NCI-H187 treated with DMSO at 0.1 percent for 48 hours (cell line): ENCODE measurements around the gene GABRR1.

Experiments
- DNase-seq: peaks from one replicate; lab custom pipeline; 2025; lab: John Stamatoyannopoulos, UW

The GABRR1 gene

DNA sequence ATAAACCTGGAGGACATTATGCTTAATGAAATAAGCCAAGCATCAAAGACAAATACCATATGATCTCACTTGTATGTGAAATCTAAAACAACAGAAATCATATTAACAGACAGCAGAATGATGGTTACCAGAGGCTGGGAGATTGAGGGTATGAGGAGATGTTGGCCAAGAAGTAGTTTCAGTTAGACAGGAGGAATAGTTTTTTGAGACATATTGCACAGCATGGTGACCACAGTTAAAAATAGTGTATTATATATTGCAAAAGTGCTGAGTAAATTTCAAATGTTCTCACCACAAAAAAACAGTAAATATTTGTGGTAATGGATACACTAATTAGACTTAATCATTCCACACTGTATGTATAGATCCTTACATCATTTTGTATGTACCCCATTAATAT lies 1.8 kb downstream of the GABRR1 start:
- DNase-seq: no peak

- no peak for DNase-seq
Observed at GRCh38 chr6:89214197-89214596, 3.0 kb downstream of the GABRR1 start.

GRCh38 chr6:89212472-89212871 lies 4.7 kb downstream of the GABRR1 start:
- no peak for DNase-seq

DNA sequence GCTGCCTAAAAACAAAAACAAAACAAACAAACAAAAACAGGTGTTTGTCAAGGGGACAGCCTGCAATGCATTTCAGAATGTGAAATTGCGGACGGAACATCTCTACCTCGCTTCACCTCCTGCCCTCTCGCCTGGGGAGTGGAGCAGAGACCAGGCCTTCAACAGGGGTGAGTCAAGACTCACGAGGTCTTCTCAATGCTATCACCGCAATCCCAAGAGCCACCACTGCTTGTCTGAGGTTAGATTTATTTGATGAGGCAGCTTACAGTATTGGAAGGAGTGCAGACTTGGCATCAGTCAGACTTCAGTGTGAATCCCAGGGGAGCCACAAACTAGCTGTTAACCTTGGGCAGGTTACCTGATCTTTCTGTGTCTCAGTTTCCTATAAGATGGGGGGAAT lies 7.7 kb downstream of the GABRR1 start:
- no peak for DNase-seq

DNA sequence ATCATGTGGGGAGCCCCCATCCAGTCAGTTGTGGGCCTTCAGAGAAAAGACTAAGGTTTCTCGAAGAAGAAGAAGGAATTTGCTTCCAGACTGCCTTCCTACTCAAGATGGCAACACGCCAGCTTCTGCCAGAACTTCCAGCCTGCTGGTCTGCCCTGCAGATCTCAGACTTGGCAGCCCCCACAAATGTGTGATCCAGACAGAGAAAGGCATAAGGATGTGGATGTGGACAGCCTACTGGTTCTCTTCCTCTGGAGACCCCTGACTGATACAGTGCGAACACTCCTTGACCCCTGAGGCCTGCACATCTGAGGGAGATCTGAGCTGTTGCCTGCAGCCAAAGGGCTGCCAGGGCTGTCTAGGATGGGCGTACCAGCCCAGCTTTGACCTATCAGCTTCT lies 8.6 kb downstream of the GABRR1 start:
- DNase-seq: no peak

DNA sequence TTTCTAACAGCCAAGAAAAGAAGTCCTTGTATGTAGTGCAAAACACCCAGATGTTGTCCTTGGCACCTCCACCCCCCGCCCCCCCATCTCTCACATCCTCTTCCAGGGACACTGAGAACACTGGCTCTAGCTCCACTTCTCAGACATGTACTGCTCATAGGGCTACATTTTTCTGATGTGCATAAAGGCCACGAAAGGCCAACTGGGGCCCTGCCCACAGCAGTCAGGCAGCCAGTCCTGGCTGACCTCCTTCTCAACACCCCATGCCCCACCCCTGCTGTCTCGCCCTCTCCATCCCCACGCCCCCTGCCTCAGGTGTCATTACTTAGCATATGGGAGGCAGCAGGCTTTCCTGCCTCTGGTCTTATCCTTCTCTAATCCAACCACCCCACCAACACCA lies 11.3 kb downstream of the GABRR1 start:
- DNase-seq: no peak

DNA sequence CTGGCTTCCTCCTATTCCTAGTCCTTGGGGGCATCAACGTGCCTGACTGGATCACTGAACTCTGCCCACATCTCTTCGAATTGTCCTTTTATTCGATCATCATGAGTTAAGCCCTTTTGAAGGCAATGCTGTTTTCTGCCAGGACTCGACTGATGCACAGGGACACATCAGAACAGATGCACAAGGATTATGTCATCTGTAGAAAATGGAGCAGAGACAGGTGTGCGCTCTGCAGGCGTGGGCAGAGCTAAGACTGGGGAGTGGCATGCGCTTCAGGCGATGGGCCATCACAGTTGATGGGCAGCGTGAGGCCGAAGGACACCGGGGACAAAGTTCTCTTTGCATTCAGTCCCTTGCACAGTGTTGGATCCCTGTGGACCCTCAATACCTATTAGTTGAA lies 13.1 kb downstream of the GABRR1 start:
- no peak for DNase-seq

DNA sequence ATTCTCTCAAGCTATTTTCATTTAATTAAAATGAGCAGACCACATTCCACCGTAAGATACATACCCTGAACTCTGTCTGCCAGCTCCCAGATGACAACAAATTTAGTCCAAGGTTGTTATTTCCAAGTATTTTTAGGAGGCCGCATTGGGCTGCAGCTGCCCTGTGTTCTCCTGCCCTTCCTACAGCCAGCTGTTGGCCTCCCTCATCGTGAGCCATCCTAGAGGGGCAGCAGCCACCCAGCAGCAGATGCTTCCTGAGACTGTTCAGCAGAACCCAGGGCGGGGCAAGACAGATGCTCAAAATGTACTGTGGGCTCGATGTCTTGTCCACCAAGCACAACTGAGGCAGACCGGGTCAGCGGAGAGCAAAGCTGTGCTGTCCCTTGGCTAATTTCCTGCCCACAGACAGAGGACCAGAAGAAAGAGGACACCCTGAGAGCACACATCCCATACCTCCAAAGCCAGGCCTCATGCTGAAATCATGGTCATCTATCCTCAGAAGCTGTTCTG lies 16.4 kb downstream of the GABRR1 start:
- no peak for DNase-seq

DNA sequence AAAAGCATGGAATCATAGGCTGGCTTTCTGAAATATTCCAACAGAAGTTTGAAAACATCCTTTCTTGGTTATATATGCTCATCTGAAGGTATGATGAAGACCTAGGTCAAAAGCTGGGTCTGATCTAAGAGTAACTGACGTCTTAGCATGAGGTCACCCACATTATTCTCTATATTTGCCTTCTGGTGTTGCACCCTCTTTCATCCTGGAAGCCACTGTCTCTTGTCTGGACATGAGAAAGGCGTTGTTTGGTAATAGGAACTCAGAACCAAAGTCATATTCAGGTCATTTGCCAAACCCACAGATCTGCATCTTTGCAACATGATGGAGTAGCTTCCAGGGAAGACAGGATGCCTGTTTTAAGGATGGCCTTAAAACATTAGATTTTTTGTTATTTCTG lies 17.6 kb downstream of the GABRR1 start:
- DNase-seq: no peak

- no peak for DNase-seq
Observed at GRCh38 chr6:89198235-89198634, 18.9 kb downstream of the GABRR1 start.

- no peak for DNase-seq
Observed at GRCh38 chr6:89197141-89197540, 20.0 kb downstream of the GABRR1 start.

GRCh38 chr6:89194559-89194958 lies 22.6 kb downstream of the GABRR1 start:
- DNase-seq: no peak

DNA sequence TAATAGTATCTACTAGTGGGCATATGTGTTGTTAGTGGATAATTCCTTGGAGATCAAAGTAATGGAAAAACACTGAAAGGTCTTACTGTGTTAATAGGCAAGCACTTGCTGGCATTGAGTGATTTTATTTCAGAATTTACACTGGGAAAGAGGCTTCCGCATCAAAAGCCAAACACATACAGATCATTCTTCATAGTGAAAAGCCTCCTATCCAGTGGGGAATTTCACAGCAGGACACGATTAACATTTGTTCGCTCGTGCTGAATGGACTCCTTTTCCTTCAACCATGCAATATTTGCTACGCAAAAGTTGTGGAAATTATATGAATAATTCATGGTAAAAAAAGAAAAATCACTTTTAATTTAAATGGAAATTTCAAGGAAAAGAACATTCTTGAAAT lies 26.4 kb downstream of the GABRR1 start:
- no peak for DNase-seq

GRCh38 chr6:89187504-89187903 lies 29.7 kb downstream of the GABRR1 start:
- no peak for DNase-seq

DNA sequence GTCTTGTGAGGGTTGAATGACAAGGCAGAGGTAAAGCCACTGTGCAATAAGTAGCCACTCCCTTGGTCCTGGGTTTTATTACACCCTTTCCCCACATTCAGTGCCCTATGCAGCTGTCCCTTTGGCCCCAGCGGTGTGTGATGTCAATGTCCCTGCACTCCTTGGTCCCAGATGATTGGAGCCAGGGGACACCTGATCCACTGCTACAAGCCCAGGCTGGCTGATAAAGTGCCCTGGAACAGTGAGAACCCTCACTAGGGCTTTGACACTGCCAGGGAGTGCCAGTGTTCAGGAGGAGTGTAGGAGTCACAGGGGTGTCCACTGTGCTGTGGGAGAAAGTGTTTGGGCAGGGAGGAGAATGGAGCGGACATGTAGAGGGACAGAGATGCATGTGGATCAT lies 30.4 kb downstream of the GABRR1 start:
- no peak for DNase-seq

- no peak for DNase-seq
Observed at GRCh38 chr6:89184344-89184743, 32.8 kb downstream of the GABRR1 start.

- no peak for DNase-seq
Observed at GRCh38 chr6:89183294-89183693, 33.9 kb downstream of the GABRR1 start.

- no peak for DNase-seq
Observed at GRCh38 chr6:89180971-89181370, 36.2 kb downstream of the GABRR1 start.

GRCh38 chr6:89180112-89180511 lies 37.0 kb downstream of the GABRR1 start:
- DNase-seq: no peak

- no peak for DNase-seq
Observed at GRCh38 chr6:89173634-89174033, 43.5 kb downstream of the GABRR1 start.

GRCh38 chr6:89172131-89172530 lies 45.0 kb downstream of the GABRR1 start:
- DNase-seq: no peak

DNA sequence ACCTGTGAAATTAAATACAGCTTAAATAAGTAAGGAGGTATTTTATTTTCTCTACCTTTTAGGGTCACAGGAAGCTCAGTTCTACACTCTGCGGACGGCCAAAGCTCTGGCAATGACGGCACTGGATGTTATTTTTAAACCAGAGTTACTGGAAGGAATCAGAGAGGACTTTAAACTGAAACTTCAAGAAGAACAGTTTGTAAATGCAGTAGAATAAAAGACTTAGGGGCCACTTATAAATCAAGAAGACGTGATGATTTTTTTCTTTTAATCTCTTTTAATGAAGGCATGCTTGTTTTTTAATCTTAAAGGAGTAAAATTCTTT lies 55.1 kb downstream of the GABRR1 start:
- DNase-seq: no peak

DNA sequence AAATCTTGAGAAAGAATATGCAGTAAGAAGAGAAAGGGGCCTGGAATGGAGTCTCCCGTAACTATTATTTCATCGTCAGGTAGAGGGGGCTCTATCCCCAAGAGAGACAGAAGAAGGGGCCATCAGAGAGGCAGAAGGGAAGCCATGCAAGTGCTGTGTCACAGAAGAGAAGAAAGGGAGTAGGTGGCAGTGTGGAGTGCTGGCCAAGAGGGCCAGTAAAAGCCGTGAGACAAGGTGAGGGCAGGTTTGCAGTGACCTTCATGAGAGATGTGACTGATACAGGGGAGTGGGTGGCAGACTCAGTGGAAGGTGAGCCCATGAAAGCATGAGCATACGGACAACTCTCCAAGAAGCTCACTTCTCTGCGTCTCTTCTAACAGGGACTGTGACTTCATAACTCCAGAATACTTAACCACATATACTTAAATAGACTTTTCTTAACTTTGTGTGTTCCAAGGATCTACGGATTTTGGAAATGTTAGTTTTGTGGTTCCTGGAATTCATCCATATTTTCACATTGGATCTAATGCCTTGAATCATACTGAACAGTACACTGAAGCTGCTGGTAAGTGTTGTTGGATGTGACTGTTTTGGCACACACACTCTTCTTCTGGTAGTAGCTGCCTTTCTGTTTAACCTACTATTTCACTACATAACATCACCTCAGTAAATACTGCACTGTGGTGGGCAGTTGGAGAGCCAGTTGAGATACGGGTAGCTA lies 55.7 kb downstream of the GABRR1 start:
- no peak for DNase-seq

- no peak for DNase-seq
Observed at GRCh38 chr6:89160331-89161092, 56.6 kb downstream of the GABRR1 start.
